Ishikawa (cell line): ENCODE measurements around the gene ZC3H12C.

Experiments
- CEBPB ChIP-seq: IDR thresholded peaks from 2 replicates; pipeline ENCODE4 v1.6.1; 2012
- CREB1 ChIP-seq: IDR thresholded peaks from 2 replicates; pipeline ENCODE4 v1.6.1; 2012; ENCODE audit warnings: low read depth
- EGR1 ChIP-seq: IDR thresholded peaks from 2 replicates; pipeline ENCODE4 v1.6.1; 2012
- EP300 ChIP-seq: IDR thresholded peaks from 2 replicates; pipeline ENCODE4 v1.6.1; 2012; ENCODE audit warnings: borderline replicate concordance
- FOXM1 ChIP-seq: IDR thresholded peaks from 2 replicates; pipeline ENCODE4 v1.6.1; 2012; ENCODE audit warnings: low read depth, borderline replicate concordance
- MAX ChIP-seq: IDR thresholded peaks from 2 replicates; pipeline ENCODE4 v1.6.1; 2012
- NFIC ChIP-seq: IDR thresholded peaks from 2 replicates; pipeline ENCODE4 v1.6.1; 2012
- RAD21 ChIP-seq: IDR thresholded peaks from 2 replicates; pipeline ENCODE4 v1.6.1; 2012; ENCODE audit warnings: low read depth
- REST ChIP-seq: IDR thresholded peaks from 2 replicates; pipeline ENCODE4 v1.6.1; 2012; ENCODE audit warnings: low read depth, mild to moderate bottlenecking
- TAF1 ChIP-seq: IDR thresholded peaks from 2 replicates; pipeline ENCODE4 v1.6.1; 2012; ENCODE audit warnings: low read depth, mild to moderate bottlenecking
- TCF12 ChIP-seq: IDR thresholded peaks from 2 replicates; pipeline ENCODE4 v1.6.1; 2012; ENCODE audit warnings: low read depth
- TEAD4 ChIP-seq: IDR thresholded peaks from 2 replicates; pipeline ENCODE4 v1.6.1; 2012
- USF1 ChIP-seq: IDR thresholded peaks from 2 replicates; pipeline ENCODE4 v1.6.1; 2012
- YY1 ChIP-seq: IDR thresholded peaks from 2 replicates; pipeline ENCODE4 v1.6.1; 2012; ENCODE audit warnings: low read depth
- ZBTB7A ChIP-seq: IDR thresholded peaks from 2 replicates; pipeline ENCODE4 v1.6.1; 2012; ENCODE audit warnings: low read depth

ZC3H12C gene

GRCh38 chr11:110085255-110085838, 7.8 kb upstream of the ZC3H12C start:
- peak; percentile 16; the same call in 1 of the 2 replicates for TF ChIP-seq USF1
- TF ChIP-seq CEBPB: no peak

- TF ChIP-seq TEAD4 (no peak), CREB1 (no peak), RAD21 (no peak), EP300 (no peak), TCF12 (no peak), EGR1 (no peak), NFIC (no peak), ZBTB7A (no peak), USF1 (no peak)
Measured at GRCh38 chr11:110086892-110087309, 6.3 kb upstream of the ZC3H12C start.

GRCh38 chr11:110087812-110088534, 5.2 kb upstream of the ZC3H12C start:
- no peak for TF ChIP-seq TEAD4
- TF ChIP-seq EGR1: no peak
- no peak for TF ChIP-seq CEBPB
- no peak for TF ChIP-seq USF1
- TF ChIP-seq EP300: no peak
- TF ChIP-seq ZBTB7A: no peak
- TF ChIP-seq TCF12: no peak
- no peak for TF ChIP-seq NFIC
- no peak for TF ChIP-seq RAD21
- no peak for TF ChIP-seq MAX
- TF ChIP-seq CREB1: no peak
- TF ChIP-seq YY1: no peak
- no peak for TF ChIP-seq TAF1
- no peak for TF ChIP-seq REST
- TF ChIP-seq FOXM1: no peak

- no peak for TF ChIP-seq TEAD4
- TF ChIP-seq RAD21: no peak
- no peak for TF ChIP-seq YY1
- no peak for TF ChIP-seq FOXM1
- TF ChIP-seq CEBPB: no peak
- no peak for TF ChIP-seq EP300
- TF ChIP-seq NFIC: no peak
Measured at GRCh38 chr11:110088535-110089344, 4.5 kb upstream of the ZC3H12C start.

- no peak for TF ChIP-seq ZBTB7A
- TF ChIP-seq USF1: no peak
- no peak for TF ChIP-seq MAX
- no peak for TF ChIP-seq FOXM1
- TF ChIP-seq CEBPB: no peak
- no peak for TF ChIP-seq CREB1
- no peak for TF ChIP-seq RAD21
- TF ChIP-seq EGR1: no peak
- TF ChIP-seq NFIC: no peak
- no peak for TF ChIP-seq REST
- TF ChIP-seq TCF12: no peak
Measured at GRCh38 chr11:110089617-110090282, 3.4 kb upstream of the ZC3H12C start.
